Measurements from ENCODE around the gene TRIO.

Gene TRIO

DNA sequence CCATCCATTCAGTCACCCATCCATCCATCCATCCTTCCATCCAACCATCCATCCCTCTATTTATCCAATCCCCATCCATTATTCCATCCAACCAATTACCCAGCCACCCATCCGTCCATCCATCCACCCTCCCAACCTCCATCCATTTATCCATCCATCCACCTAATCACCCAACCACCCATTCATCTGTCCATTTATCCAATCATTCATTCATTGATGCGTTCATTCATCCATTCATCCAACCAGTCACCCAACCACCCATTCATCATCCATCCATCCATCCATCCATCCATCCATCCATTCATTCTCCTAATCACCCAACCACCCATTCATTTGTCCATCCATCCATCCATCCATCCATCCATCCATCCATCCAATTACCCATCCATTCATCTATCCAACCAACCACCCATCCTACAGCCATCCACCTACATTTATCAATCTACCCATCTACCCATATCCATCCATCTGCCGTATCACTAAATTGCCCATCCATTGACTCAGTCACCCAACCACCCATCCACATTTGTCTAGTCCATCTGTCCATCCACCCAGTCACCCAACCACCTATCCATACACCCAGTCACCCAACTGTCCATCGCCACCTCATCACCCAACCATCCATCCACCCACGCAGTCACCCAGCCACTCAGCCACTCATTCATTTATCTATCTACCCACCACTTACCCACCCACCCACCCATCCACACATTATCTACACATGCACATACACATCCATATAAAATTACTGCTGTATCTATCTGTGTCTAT lies 165.4 kb downstream of the TRIO start:
- no peak for DNase-seq

- no peak for DNase-seq
Measured at GRCh38 chr5:14309199-14309598, 166.1 kb downstream of the TRIO start.

GRCh38 chr5:14309878-14310531 lies 166.9 kb downstream of the TRIO start:
- no peak for DNase-seq

DNA sequence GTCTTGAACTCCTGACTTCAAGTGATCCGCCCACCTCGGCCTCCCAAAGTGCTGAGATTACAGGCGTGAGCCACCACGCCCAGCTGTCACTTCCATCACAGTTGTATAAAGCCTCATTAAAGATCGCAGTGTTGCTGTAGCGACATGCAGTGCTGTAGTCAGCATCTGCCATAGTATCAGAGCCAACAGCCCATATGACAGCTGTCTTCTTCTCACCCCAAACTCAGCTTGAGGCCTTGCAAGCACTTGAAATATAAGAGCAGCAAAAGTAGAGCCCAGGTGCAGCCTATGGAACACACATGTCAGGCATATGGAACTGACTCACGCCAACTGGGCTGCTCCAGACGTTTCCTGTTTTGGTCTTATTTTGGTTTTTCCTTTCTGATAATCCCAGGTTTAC lies 167.8 kb downstream of the TRIO start:
- no peak for DNase-seq

DNA sequence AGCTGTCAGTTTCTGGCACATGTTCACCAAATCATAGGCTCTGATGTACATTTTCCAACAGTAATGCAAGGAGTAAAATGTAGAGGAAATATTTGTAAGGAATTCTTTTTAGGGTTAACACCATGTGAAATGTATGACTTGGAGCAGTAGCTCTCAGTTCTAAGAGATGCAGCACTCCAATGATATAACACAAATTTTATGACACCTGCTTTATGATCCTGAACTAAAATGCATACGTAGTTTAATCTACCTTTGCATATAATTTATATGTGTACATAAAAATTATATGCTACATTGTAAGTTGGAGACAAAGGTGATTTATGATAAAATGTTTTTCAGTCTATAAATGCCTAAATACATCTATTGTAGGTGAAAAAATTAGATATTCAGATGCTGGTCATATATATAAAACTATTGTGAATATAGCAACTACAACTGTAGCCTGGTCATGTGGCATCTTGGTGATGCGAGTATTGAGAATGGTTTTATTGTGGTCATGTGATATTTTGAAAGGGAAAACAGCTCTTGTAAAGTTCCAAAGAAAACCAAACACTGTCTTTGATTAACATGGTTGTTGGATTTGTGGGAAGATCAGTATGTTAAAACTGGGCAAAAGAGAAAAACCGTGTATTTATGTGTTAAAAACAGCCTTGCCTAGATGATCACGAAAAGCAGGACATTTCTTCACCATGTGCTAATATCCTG lies 171.0 kb downstream of the TRIO start:
- no peak for DNase-seq

GRCh38 chr5:14316471-14316870 lies 173.3 kb downstream of the TRIO start:
- no peak for DNase-seq

DNA sequence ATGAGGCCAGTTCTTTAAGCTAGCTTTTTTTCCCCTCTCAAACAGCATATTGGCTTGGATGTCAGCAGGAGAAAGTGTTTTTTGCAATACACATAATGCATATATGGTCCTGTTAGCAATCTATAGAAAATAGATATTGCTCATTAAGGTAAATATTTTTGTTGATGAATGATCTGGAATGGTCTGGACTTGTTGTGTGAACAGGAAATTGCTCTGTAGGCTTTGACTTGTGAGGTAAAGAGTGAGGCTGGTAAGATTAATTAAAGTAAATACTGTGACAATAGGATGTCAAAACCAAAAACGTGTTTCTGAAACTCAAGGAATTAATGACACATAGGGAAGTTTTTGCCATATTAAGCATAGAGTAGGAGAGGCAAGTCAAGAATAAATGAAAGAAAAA lies 176.0 kb downstream of the TRIO start:
- no peak for DNase-seq

DNA sequence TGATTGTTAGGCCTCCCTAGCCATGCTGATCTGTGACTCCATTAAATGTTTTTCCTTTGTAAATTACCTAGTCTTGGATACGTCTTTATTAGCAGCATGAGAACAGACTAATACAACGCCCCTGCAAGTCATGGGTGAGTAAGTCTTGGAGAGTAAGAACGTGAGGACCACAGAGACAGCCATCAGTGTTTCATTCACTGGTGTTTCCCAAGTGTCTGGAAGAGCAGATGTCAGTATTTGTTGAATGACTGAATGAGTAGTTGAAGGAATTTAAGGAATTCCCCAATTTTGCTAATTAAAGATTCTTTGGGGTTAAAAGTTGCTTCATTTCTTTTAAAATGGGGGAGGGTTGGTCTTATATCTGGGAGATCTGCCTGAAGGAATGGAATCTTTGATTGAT lies 178.8 kb downstream of the TRIO start:
- no peak for DNase-seq

GRCh38 chr5:14322437-14323187 lies 179.5 kb downstream of the TRIO start:
- DNase-seq: no peak

DNA sequence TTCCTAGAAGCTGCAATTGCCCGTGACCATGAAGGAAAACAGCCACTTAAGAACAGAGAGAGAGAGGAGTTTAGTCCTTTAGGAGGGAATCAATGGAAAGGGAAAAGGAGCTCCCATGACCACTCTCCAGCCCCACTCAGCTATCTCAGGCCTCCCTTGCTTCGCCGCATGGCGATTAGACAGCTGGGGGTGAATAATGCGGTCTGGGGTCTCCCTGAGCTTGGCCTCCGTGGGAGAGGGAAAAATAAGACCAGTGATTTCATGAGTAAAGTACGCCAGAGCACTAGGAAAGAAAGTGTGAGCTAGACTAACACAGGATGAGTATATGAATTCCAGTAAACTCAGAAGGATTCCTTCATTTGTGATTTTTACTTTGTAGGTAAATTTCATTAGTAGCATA lies 180.3 kb downstream of the TRIO start:
- DNase-seq: no peak

DNA sequence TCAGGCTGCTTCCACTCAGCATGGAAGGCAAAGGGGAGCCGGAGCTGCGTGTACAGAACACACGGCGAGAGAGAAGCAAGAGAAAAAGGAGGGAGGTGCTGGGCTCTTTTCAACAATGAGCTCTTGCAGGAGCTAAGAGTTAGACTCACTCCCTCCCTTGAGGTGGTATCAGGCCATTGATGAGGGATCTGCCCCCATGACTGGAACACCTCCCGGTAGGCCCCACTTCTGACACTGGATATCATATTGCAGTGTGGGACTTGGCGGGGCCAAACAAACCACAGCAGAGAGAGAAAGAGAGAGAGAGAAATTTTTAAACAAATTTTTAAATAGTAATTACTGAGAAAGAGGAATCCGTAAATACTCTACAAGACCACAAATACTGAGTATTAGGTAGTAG lies 182.2 kb downstream of the TRIO start:
- no peak for DNase-seq

GRCh38 chr5:14326035-14326903 lies 183.1 kb downstream of the TRIO start:
- no peak for DNase-seq

DNA sequence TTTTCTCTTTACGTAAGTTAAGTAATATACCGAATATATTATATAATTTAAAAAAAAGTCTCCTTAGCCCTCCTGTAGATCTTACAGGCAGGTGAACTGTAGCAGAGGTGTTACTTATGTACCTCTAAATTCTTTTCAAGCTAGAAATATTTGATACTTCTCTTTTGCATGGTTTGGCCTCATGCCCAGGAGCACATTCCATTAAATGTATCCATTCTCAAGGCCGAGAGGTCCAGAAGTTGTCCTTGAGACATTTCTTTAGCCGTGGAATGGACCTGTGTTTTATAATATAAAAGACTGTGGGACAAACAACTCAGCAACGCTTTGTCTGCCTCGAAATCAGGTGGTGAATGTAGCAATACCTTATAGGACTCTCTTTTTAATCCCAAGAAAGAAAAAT lies 184.5 kb downstream of the TRIO start:
- no peak for DNase-seq

- no peak for DNase-seq
Measured at GRCh38 chr5:14328144-14328543, 185.0 kb downstream of the TRIO start.

GRCh38 chr5:14330291-14330690 lies 187.1 kb downstream of the TRIO start:
- DNase-seq: no peak

DNA sequence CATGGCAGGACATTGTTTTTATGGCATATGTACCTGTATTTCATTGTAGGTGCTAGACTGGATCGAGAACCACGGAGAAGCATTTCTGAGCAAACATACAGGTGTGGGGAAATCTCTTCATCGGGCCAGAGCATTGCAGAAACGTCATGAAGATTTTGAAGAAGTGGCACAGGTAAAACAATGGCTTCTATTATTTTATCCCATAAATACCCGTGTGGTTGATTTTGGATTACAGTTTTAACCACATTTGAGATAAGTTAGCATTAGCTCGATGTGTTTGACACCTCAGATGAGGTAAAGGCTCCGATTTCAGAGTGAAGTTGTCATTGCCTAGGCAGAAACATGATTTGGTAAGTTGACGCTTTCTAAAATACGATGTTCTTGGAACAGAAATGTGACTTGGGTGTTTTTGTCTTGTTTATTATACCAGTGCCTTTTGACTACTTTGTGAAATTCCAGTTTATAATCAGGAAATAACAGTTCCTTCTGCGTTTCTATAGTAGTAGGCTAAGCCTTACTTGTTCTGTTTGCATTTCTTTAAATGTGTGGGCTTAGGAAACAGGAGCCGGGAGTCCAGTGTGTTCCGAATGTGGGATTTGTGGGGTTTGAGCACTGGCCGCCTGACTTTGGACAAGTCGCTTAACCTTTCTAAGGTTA lies 187.7 kb downstream of the TRIO start:
- DNase-seq: no peak

DNA sequence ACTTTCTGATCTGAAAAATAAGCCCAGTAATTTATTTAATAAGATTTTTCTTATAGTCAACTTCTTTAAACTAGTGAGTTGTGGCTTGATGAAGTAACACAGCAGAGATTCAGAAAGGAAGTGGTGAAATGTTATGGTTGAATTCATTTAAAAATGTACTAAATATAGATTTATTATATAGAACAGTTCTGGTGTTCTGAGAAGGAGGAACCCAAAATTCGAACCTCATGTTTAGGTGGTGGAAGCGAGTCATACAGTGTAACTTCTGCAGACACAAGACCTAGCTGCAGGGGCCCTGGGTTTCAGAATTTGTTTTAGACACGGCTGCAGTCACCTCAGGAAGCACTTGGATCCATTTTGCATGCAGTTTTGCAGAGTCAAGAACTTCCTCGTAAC lies 188.2 kb downstream of the TRIO start:
- no peak for DNase-seq

- no peak for DNase-seq
Measured at GRCh38 chr5:14332038-14332631, 189.0 kb downstream of the TRIO start.

DNA sequence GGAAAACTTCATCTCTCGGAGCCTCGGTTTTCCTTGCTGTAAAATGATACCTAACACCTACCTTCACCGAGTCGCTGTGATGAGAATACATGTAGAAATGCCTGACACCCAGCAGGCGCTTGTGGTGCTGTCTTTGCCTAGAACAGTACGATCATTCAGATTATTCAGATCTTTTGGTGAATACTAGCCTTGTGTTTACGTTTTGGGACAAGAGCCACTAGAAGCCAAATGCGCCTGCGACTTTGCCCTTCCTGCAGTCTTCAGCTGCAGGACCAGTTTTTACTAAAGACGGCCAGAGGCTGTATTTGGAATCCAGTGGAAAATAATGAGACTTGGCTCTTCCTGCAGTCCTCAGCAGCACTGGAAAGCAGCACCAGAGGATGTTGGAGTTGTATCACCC lies 189.6 kb downstream of the TRIO start:
- DNase-seq: no peak

DNA sequence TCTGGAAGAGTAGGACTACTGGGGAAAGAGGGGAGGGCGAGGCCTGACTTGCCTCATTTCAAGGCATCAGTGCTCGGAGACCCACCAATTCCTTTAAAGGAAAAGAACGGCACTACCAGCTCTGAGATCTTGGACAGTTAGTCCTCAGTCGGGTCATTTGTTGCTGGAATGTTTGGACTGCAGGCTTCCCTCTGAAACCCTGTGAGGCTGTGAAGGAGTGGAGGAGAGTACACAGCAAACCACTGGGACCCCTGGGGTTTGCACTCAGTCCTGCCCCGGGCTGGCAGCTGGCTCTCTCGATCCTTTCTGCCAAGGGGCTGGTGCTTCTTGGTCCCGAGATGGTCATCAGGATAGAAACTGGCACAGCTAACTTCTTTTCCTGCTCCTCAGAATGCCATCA lies 194.5 kb downstream of the TRIO start:
- no peak for DNase-seq

DNA sequence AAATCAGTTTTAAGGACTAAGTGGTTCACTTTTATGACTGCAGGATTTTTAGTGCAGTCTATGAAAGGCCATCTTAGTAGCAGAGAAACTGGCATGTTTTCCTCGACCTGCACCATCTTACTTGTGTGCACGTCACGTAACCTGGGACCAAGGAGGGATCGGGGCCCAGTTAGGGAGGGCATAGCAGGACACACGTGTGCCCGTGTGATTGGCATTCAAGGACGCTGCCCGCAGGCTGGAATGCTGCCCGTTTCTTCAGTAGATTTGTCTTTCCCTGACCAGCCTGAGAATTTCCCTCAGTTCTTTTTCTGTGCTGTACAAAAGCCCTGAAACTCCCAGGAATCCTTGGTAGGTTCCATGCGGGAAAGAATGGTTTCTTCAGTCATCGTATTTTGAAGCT lies 196.3 kb downstream of the TRIO start:
- DNase-seq: no peak

Data from activated CD8-positive, alpha-beta memory T cell treated with anti-CD3 and anti-CD28 coated beads for 24 hours (primary cell).